Measurements from ENCODE around the gene DUSP1.

Gene DUSP1

GRCh38 chr5:172741206-172741582 is 29.8 kb downstream of the DUSP1 start:
- no peak for DNase-seq

- no peak for DNase-seq
Measured at GRCh38 chr5:172740428-172741205, 30.4 kb downstream of the DUSP1 start.

GRCh38 chr5:172739375-172739774 is 31.6 kb downstream of the DUSP1 start:
- no peak for DNase-seq

GRCh38 chr5:172736508-172737135 is 34.4 kb downstream of the DUSP1 start:
- DNase-seq = no peak

GRCh38 chr5:172735141-172735831 is 35.7 kb downstream of the DUSP1 start:
- no peak for DNase-seq

- DNase-seq = no peak
Measured at GRCh38 chr5:172733974-172734346, 37.0 kb downstream of the DUSP1 start.

- no peak for DNase-seq
Measured at GRCh38 chr5:172733131-172733973, 37.6 kb downstream of the DUSP1 start.

DNA sequence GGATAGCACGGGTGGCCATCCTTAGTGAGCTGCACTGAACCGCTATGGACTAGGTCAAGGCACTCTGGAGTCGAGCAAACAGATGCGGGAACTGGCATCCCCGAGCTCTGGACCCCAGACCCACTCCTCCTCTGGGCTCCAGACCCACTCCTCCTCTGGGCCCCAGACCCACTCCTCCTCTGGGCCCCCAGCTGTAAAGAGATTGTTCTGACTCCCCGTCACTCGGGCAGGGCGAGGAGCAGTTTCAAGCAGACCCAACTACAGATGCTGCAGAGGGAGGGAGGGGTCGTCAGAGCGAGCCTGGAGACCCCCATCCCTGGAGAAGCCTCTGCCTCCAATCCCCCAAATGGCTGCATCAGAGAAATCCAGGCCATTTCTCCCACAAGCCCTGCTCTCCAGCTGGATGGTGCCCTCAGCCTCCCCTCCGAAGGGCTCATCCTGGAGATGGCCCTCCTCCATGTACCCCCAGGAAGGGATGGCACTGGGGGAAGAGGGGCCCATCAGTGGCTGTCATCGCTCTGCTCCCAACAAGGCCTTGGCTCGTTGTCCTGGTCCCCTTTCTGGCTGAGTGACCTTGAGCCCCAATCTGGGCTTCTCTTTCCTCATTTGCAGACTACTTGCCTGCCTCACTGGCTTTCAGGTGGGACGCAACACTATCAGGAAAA is 38.7 kb downstream of the DUSP1 start:
- no peak for DNase-seq

- DNase-seq = no peak
Measured at GRCh38 chr5:172731680-172732074, 39.3 kb downstream of the DUSP1 start.

- DNase-seq = no peak
Measured at GRCh38 chr5:172730981-172731679, 39.9 kb downstream of the DUSP1 start.

DNA sequence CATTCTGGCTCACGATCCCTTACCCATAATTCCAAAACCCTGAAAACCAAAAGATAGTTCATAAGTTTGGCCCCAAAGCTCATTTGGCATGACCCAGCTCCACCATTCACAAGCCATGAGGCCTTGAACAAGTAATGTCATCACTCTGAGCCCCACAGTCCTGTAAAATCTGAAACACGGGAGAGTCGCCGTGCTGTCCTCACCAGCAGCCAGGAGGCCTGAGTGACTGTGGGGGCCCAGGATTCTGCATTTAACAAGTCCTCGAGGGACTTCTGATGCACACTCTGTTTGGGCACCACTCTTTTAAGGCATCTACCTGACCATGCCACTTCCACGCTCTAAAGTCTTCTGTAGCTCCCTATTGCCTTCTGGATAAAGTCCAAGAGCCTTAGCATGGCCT is 40.8 kb downstream of the DUSP1 start:
- DNase-seq = no peak

GRCh38 chr5:172729588-172729987 is 41.4 kb downstream of the DUSP1 start:
- DNase-seq = no peak

DNA sequence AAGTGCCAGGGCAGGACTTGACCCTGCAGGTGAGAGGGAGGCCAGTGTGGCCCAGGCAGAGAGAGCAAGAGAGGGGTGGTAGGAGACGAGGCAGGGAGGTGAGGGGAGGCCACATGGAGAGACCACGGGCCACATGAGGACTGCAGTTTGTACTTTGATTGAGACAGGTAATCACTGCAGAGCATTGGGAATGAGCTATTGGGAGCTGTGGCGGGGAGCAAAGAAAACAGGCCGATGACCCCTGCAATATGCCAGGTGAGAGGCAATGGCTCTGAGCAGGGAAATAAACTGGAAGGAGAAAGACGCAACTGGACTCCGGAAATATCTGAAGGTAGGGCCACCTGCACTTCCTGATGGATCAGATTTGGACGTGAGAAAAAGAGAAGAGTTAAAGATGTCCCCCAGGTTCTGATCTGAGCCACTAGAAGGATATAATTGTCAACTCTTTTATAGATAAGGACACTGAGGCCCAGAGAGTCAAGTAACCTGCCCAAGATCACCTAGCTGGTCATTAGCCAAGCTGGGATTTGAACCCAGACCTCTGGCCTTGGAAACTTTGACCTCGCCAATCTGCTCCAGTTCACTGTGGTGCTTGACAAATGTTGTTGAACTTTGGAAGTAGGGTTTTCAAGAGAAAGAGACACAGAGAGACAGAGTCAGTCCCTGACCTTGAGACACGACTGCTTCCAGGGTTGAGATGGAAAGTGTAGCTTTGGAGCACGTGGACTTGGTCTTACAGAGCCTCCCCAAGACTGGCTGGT is 42.3 kb downstream of the DUSP1 start:
- DNase-seq = no peak

GRCh38 chr5:172727551-172727950 is 43.4 kb downstream of the DUSP1 start:
- no peak for DNase-seq

- no peak for DNase-seq
Measured at GRCh38 chr5:172726966-172727365, 44.0 kb downstream of the DUSP1 start.

- DNase-seq = no peak
Measured at GRCh38 chr5:172725785-172726184, 45.2 kb downstream of the DUSP1 start.

GRCh38 chr5:172725273-172725672 is 45.7 kb downstream of the DUSP1 start:
- no peak for DNase-seq

- DNase-seq = no peak
Measured at GRCh38 chr5:172724242-172725183, 46.5 kb downstream of the DUSP1 start.

DNA sequence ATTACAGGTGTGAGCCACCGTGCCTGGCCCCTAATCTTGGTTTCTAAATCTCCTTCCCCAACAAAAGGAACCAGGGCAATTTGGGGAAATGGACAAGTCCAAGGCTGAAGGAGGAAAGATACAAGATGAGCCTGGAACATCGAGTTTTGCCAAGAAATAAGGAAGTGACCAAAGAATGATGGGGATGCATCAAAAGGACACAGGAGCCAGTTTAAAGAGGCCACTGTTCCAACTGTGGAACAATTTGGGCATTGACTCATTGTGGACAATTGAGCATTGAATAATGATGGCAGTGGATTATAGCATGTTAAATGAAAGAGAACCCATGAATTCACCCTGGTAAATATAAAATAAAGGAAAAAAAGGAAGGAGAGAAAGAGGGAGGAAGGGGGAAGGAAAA is 47.5 kb downstream of the DUSP1 start:
- DNase-seq = no peak

DNA sequence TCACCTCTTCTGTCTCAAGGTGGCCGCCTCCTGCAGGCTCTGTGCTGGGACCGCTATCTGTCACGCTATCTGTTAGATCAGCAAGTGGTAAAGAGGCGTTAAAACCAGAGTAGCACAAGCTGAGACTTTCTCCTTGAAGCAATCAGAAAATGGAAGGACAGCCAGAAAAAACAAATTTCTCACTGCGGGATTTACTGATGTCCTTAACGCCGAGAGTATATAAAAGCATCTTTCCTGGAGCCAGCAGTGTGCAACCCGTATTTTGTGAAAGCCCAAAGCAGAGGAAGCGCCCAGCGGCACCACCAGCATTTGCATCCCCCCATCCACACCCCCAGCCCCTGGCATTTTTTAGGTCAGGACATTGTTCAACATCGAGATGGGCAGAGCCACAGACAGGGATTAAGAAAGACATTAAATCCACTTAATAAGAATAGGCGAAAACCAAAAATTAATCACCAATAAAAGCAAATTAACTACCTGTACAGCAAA is 48.6 kb downstream of the DUSP1 start:
- peak; percentile 46 for DNase-seq

Data from central memory CD4-positive, alpha-beta T cell (primary cell).